ENCODE measurements around the gene ZNF837. TPM values are rescaled to one million over a fixed set of nuclear protein-coding genes. Genes with fewer than 3 reads are reported as not detected.

The ZNF837 gene
- total and polyA plus RNA-seq, 2 of the 13 experiments (the other 11 are each of a cell fraction or from before 2014, with no cell fraction given) = 0.29 to 1.3 TPM

DNA sequence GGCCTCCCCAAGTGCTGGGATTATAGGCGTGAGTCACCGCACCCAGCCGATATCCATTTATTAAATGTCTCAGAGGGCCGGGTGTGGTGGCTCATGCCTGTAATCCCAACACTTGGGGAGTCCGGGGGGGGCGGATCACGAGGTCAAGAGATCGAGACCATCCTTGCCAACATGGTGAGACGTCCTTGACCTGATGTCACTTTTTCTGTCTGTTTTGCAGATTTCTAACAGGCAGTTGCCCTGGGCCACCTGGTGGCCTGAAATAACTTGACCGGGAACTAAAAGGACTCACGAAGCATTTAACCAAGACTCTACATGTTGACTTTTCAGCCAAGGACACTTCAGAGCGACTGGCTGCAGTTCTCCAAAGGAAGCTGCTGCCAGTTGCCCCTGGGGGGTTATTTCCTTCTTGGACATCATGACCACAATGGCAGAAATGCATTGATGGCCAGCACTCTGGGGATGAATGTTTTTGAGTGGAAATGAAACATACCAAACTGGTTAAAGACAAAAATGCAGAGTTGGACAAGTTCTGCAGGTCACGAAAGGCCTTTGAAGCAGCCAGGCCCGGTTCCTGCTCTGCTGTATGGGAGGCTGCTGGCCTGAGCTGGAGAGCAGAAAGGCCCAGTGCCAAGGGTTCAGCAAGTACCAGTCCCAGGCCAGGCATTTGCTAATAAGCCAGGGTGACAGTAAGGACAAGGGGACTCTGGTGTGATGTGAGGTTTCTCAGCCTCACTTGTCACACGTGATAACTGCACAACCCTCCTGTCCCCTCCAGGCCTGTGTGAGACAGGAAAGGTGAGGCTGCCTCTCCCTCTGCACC is 8.3 kb downstream of the ZNF837 start (continued):
- TF ChIP-seq, protein P1, sequence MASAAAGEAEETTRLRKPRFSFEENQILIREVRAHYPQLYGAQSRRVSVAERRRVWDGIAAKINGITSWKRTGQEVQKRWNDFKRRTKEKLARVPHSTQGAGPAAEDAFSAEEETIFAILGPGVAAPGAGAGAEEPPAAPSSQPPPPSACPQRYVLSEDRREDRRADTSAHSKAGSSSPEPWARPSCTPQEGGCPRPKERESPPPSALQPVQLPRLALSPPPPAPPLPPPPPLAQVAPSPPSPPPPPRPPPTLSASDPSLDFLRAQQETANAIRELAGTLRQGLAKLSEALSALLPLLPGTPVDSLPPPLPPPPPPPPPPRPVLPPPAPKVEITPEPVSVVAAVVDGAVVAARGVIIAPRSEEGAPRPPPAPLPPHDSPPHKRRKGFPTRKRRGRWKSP (CRISPR knock-in tag; IDR thresholded peaks at IDR 0.05) = no peak
- TF ChIP-seq ESRRA (CRISPR knock-in tag; IDR thresholded peaks at IDR 0.05; ENCODE audit: low read depth) (no peak), SMAD9 (CRISPR knock-in tag; IDR thresholded peaks at IDR 0.05) (no peak), FOXJ3 (CRISPR knock-in tag; IDR thresholded peaks at IDR 0.05; ENCODE audit: borderline replicate concordance) (no peak), STAT5B (CRISPR knock-in tag; IDR thresholded peaks at IDR 0.05) (no peak), RARA (CRISPR knock-in tag; IDR thresholded peaks at IDR 0.05) (peak; percentile 19; the same call in 1 of the 2 replicates), SAP130 (CRISPR knock-in tag; IDR thresholded peaks at IDR 0.05; ENCODE audit: low read depth) (peak; percentile 31; the same call in 1 of the 2 replicates), ATF7 (IDR thresholded peaks at IDR 0.05) (no peak), ATF7 (CRISPR knock-in tag; IDR thresholded peaks at IDR 0.05) (no peak), SMAD3 (CRISPR knock-in tag; IDR thresholded peaks at IDR 0.05) (no peak), NR2C2 (CRISPR knock-in tag; IDR thresholded peaks at IDR 0.05; ENCODE audit: borderline replicate concordance) (peak; percentile 20; the same call in 1 of the 2 replicates), STAG1 (CRISPR knock-in tag; IDR thresholded peaks at IDR 0.05) (peak; percentile 59), HDAC1 (CRISPR knock-in tag; IDR thresholded peaks at IDR 0.05) (no peak), PAWR (CRISPR knock-in tag; IDR thresholded peaks at IDR 0.05; ENCODE audit: borderline replicate concordance) (no peak), ZNF354B (CRISPR knock-in tag; IDR thresholded peaks at IDR 0.05) (no peak), HNF4A (CRISPR knock-in tag; IDR thresholded peaks at IDR 0.05) (peak; percentile 16; the same call in 1 of the 2 replicates), ZNF792 (CRISPR knock-in tag; IDR thresholded peaks at IDR 0.05) (no peak)
- TF ChIP-seq, protein P2, sequence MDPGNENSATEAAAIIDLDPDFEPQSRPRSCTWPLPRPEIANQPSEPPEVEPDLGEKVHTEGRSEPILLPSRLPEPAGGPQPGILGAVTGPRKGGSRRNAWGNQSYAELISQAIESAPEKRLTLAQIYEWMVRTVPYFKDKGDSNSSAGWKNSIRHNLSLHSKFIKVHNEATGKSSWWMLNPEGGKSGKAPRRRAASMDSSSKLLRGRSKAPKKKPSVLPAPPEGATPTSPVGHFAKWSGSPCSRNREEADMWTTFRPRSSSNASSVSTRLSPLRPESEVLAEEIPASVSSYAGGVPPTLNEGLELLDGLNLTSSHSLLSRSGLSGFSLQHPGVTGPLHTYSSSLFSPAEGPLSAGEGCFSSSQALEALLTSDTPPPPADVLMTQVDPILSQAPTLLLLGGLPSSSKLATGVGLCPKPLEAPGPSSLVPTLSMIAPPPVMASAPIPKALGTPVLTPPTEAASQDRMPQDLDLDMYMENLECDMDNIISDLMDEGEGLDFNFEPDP (CRISPR knock-in tag; conservative IDR thresholded peaks at IDR 0.05) = no peak
- TF ChIP-seq, protein P3, sequence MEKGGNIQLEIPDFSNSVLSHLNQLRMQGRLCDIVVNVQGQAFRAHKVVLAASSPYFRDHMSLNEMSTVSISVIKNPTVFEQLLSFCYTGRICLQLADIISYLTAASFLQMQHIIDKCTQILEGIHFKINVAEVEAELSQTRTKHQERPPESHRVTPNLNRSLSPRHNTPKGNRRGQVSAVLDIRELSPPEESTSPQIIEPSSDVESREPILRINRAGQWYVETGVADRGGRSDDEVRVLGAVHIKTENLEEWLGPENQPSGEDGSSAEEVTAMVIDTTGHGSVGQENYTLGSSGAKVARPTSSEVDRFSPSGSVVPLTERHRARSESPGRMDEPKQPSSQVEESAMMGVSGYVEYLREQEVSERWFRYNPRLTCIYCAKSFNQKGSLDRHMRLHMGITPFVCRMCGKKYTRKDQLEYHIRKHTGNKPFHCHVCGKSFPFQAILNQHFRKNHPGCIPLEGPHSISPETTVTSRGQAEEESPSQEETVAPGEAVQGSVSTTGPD (CRISPR knock-in tag; IDR thresholded peaks at IDR 0.05) = peak; percentile 55; the same call in 1 of the 2 replicates
- TF ChIP-seq, protein P4, sequence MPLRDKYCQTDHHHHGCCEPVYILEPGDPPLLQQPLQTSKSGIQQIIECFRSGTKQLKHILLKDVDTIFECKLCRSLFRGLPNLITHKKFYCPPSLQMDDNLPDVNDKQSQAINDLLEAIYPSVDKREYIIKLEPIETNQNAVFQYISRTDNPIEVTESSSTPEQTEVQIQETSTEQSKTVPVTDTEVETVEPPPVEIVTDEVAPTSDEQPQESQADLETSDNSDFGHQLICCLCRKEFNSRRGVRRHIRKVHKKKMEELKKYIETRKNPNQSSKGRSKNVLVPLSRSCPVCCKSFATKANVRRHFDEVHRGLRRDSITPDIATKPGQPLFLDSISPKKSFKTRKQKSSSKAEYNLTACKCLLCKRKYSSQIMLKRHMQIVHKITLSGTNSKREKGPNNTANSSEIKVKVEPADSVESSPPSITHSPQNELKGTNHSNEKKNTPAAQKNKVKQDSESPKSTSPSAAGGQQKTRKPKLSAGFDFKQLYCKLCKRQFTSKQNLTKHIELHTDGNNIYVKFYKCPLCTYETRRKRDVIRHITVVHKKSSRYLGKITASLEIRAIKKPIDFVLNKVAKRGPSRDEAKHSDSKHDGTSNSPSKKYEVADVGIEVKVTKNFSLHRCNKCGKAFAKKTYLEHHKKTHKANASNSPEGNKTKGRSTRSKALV (CRISPR knock-in tag; IDR thresholded peaks at IDR 0.05) = no peak
- TF ChIP-seq, protein P5, sequence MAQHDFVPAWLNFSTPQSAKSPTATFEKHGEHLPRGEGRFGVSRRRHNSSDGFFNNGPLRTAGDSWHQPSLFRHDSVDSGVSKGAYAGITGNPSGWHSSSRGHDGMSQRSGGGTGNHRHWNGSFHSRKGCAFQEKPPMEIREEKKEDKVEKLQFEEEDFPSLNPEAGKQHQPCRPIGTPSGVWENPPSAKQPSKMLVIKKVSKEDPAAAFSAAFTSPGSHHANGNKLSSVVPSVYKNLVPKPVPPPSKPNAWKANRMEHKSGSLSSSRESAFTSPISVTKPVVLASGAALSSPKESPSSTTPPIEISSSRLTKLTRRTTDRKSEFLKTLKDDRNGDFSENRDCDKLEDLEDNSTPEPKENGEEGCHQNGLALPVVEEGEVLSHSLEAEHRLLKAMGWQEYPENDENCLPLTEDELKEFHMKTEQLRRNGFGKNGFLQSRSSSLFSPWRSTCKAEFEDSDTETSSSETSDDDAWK (CRISPR knock-in tag; IDR thresholded peaks at IDR 0.05) = no peak
- TF ChIP-seq, protein P6, sequence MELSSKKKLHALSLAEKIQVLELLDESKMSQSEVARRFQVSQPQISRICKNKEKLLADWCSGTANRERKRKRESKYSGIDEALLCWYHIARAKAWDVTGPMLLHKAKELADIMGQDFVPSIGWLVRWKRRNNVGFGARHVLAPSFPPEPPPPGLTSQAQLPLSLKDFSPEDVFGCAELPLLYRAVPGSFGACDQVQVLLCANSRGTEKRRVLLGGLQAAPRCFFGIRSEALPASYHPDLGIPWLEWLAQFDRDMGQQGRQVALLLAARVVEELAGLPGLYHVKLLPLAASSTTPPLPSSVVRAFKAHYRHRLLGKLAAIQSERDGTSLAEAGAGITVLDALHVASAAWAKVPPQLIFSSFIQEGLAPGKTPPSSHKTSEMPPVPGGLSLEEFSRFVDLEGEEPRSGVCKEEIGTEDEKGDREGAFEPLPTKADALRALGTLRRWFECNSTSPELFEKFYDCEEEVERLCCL (CRISPR knock-in tag; IDR thresholded peaks at IDR 0.05; ENCODE audit: borderline replicate concordance) = no peak
